ENCODE measurements around the gene TPO.

TPO gene

GRCh38 chr2:1584691-1585485 is 171.6 kb downstream of the TPO start:
- H3K9ac ChIP-seq (ENCODE audit: low read length): no peak overlapping the region
- H2BK12ac ChIP-seq (ENCODE audit: low read length): no peak overlapping the region
- H3K4me1 ChIP-seq (ENCODE audit: control insufficient read depth in 1 of 2, insufficient read depth in 2 of 2, low read length in 2 of 2): peaks cover 4 to 9% of the 10 kb centered on the region in 2 experiments
- no peak overlapping the region for H3K4me3 ChIP-seq (ENCODE audit: low read depth, low read length)
- no peak overlapping the region for H4K8ac ChIP-seq (ENCODE audit: low read depth, low read length)
- no peak overlapping the region for H3K14ac ChIP-seq (ENCODE audit: low read length)
- H3K23ac ChIP-seq (ENCODE audit: low read length): no peak overlapping the region
- H2AK5ac ChIP-seq (ENCODE audit: low read length): no peak overlapping the region
- H3K18ac ChIP-seq (ENCODE audit: low read length): no peak overlapping the region
- H3K27ac ChIP-seq (ENCODE audit: low read depth, low read length): no peak overlapping the region
- no peaks in the 10 kb centered on the region for H3K79me2 ChIP-seq (ENCODE audit: control insufficient read depth, insufficient read depth, low read length, poor library complexity)
- no peak overlapping the region for H2AFZ ChIP-seq (ENCODE audit: insufficient read depth, low read length, poor library complexity)
- no peak overlapping the region for H3K4me2 ChIP-seq (ENCODE audit: low read length)
- WGBS (ENCODE audit: extremely low coverage, insufficient coverage, insufficient read length): no CpG with 5 or more reads among the region's 18 CpGs
- no peaks in the 10 kb centered on the region for H3K36me3 ChIP-seq (ENCODE audit: control insufficient read depth in 1 of 2, insufficient read depth in 2 of 2, low read length in 2 of 2)
- no peak overlapping the region for H4K91ac ChIP-seq (ENCODE audit: low read depth, low read length)
- no peaks in the 10 kb centered on the region for H3K27me3 ChIP-seq (ENCODE audit: insufficient read depth, low read length)
- H3K4ac ChIP-seq (ENCODE audit: low read depth, low read length): no peak overlapping the region
- DNase-seq: no peak
- H3K9me3 ChIP-seq (ENCODE audit: insufficient read depth, low read depth, low read length): peaks cover 4% of the 10 kb centered on the region
- no peak overlapping the region for H2BK5ac ChIP-seq (ENCODE audit: low read depth, low read length, poor library complexity)
- no peaks in the 10 kb centered on the region for H3K79me1 ChIP-seq (ENCODE audit: low read length)
- no peak overlapping the region for H4K12ac ChIP-seq (ENCODE audit: low read depth, low read length)
- H2BK120ac ChIP-seq (ENCODE audit: insufficient read depth, low read length, poor library complexity): no peak overlapping the region

- no peak overlapping the region for H2BK120ac ChIP-seq (ENCODE audit: insufficient read depth, low read length, poor library complexity)
- H3K79me2 ChIP-seq (ENCODE audit: control insufficient read depth, insufficient read depth, low read length, poor library complexity): peaks cover 1% of the 10 kb centered on the region
Measured at GRCh38 chr2:1585635-1586034, 172.4 kb downstream of the TPO start.

GRCh38 chr2:1586251-1586922 is 173.1 kb downstream of the TPO start:
- no peak overlapping the region for H3K23ac ChIP-seq (ENCODE audit: low read length)
- no peak overlapping the region for H4K8ac ChIP-seq (ENCODE audit: low read depth, low read length)
- no peak overlapping the region for H3K9ac ChIP-seq (ENCODE audit: low read length)
- no peak overlapping the region for H3K27ac ChIP-seq (ENCODE audit: low read depth, low read length)
- H4K91ac ChIP-seq (ENCODE audit: low read depth, low read length): no peak overlapping the region
- no peaks in the 10 kb centered on the region for H3K27me3 ChIP-seq (ENCODE audit: insufficient read depth, low read length)
- no peaks in the 10 kb centered on the region for H3K36me3 ChIP-seq (ENCODE audit: control insufficient read depth in 1 of 2, insufficient read depth in 2 of 2, low read length in 2 of 2)
- no peak overlapping the region for H2BK5ac ChIP-seq (ENCODE audit: low read depth, low read length, poor library complexity)
- no peak overlapping the region for H3K14ac ChIP-seq (ENCODE audit: low read length)
- no peak overlapping the region for H3K4me2 ChIP-seq (ENCODE audit: low read length)
- peaks cover 2% of the 10 kb centered on the region for H3K79me2 ChIP-seq (ENCODE audit: control insufficient read depth, insufficient read depth, low read length, poor library complexity)
- H2BK12ac ChIP-seq (ENCODE audit: low read length): no peak overlapping the region
- H3K9me3 ChIP-seq (ENCODE audit: insufficient read depth, low read depth, low read length): peaks cover 5% of the 10 kb centered on the region
- whole genome bisulfite sequencing (ENCODE audit: extremely low coverage, insufficient coverage, insufficient read length): no CpG with 5 or more reads among the region's 14 CpGs
- H2AK5ac ChIP-seq (ENCODE audit: low read length): no peak overlapping the region
- H3K4ac ChIP-seq (ENCODE audit: low read depth, low read length): no peak overlapping the region
- no peak overlapping the region for H2BK120ac ChIP-seq (ENCODE audit: insufficient read depth, low read length, poor library complexity)
- no peak overlapping the region for H4K12ac ChIP-seq (ENCODE audit: low read depth, low read length)
- H2AFZ ChIP-seq (ENCODE audit: insufficient read depth, low read length, poor library complexity): no peak overlapping the region
- peak overlapping the region; percentile 13 for H3K4me3 ChIP-seq (ENCODE audit: low read depth, low read length)
- no peak for DNase-seq
- peaks cover 3% of the 10 kb centered on the region for H3K79me1 ChIP-seq (ENCODE audit: low read length)
- H3K18ac ChIP-seq (ENCODE audit: low read length): no peak overlapping the region
- peaks cover 13 to 17% of the 10 kb centered on the region in 2 experiments for H3K4me1 ChIP-seq (ENCODE audit: control insufficient read depth in 1 of 2, insufficient read depth in 2 of 2, low read length in 2 of 2)

More at GRCh38 chr2:1585635-1586034, 172.4 kb downstream of the TPO start:
- no peak overlapping the region for H3K14ac ChIP-seq (ENCODE audit: low read length)
- H3K79me1 ChIP-seq (ENCODE audit: low read length): peaks cover 2% of the 10 kb centered on the region
- H3K4me2 ChIP-seq (ENCODE audit: low read length): no peak overlapping the region
- no peak overlapping the region for H4K8ac ChIP-seq (ENCODE audit: low read depth, low read length)
- H3K27ac ChIP-seq (ENCODE audit: low read depth, low read length): no peak overlapping the region
- H3K4ac ChIP-seq (ENCODE audit: low read depth, low read length): no peak overlapping the region
- no peaks in the 10 kb centered on the region for H3K36me3 ChIP-seq (ENCODE audit: control insufficient read depth in 1 of 2, insufficient read depth in 2 of 2, low read length in 2 of 2)
- DNase-seq: no peak
- H3K4me3 ChIP-seq (ENCODE audit: low read depth, low read length): no peak overlapping the region
- no peak overlapping the region for H2BK12ac ChIP-seq (ENCODE audit: low read length)
- no peaks in the 10 kb centered on the region for H3K27me3 ChIP-seq (ENCODE audit: insufficient read depth, low read length)
- H2AFZ ChIP-seq (ENCODE audit: insufficient read depth, low read length, poor library complexity): no peak overlapping the region
- no peak overlapping the region for H3K9ac ChIP-seq (ENCODE audit: low read length)
- no peak overlapping the region for H4K91ac ChIP-seq (ENCODE audit: low read depth, low read length)
- no peak overlapping the region for H2AK5ac ChIP-seq (ENCODE audit: low read length)
- WGBS (ENCODE audit: extremely low coverage, insufficient coverage, insufficient read length): no CpG with 5 or more reads among the region's 17 CpGs
- H2BK5ac ChIP-seq (ENCODE audit: low read depth, low read length, poor library complexity): no peak overlapping the region
- peaks cover 6 to 10% of the 10 kb centered on the region in 2 experiments for H3K4me1 ChIP-seq (ENCODE audit: control insufficient read depth in 1 of 2, insufficient read depth in 2 of 2, low read length in 2 of 2)
- H3K18ac ChIP-seq (ENCODE audit: low read length): no peak overlapping the region
- no peak overlapping the region for H4K12ac ChIP-seq (ENCODE audit: low read depth, low read length)
- H3K9me3 ChIP-seq (ENCODE audit: insufficient read depth, low read depth, low read length): peaks cover 4% of the 10 kb centered on the region
- no peak overlapping the region for H3K23ac ChIP-seq (ENCODE audit: low read length)

- H3K23ac ChIP-seq (ENCODE audit: low read length): no peak overlapping the region
- no peaks in the 10 kb centered on the region for H3K27me3 ChIP-seq (ENCODE audit: insufficient read depth, low read length)
- H2AFZ ChIP-seq (ENCODE audit: insufficient read depth, low read length, poor library complexity): no peak overlapping the region
- H3K9me3 ChIP-seq (ENCODE audit: insufficient read depth, low read depth, low read length): peaks cover 6% of the 10 kb centered on the region
- no peak overlapping the region for H2BK120ac ChIP-seq (ENCODE audit: insufficient read depth, low read length, poor library complexity)
- H2BK5ac ChIP-seq (ENCODE audit: low read depth, low read length, poor library complexity): no peak overlapping the region
- peaks cover 19 to 20% of the 10 kb centered on the region in 2 experiments for H3K4me1 ChIP-seq (ENCODE audit: control insufficient read depth in 1 of 2, insufficient read depth in 2 of 2, low read length in 2 of 2)
- H3K14ac ChIP-seq (ENCODE audit: low read length): no peak overlapping the region
- H3K4me3 ChIP-seq (ENCODE audit: low read depth, low read length): no peak overlapping the region
- H3K18ac ChIP-seq (ENCODE audit: low read length): no peak overlapping the region
- no peak overlapping the region for H2AK5ac ChIP-seq (ENCODE audit: low read length)
- no peak overlapping the region for H3K4me2 ChIP-seq (ENCODE audit: low read length)
- no CpG with 5 or more reads among the region's 17 CpGs for WGBS (ENCODE audit: extremely low coverage, insufficient coverage, insufficient read length)
- DNase-seq: no peak
- peaks cover 3% of the 10 kb centered on the region for H3K79me1 ChIP-seq (ENCODE audit: low read length)
- H3K79me2 ChIP-seq (ENCODE audit: control insufficient read depth, insufficient read depth, low read length, poor library complexity): peaks cover 2% of the 10 kb centered on the region
- H4K91ac ChIP-seq (ENCODE audit: low read depth, low read length): no peak overlapping the region
- no peak overlapping the region for H3K4ac ChIP-seq (ENCODE audit: low read depth, low read length)
- H3K27ac ChIP-seq (ENCODE audit: low read depth, low read length): no peak overlapping the region
- no peak overlapping the region for H4K8ac ChIP-seq (ENCODE audit: low read depth, low read length)
- H4K12ac ChIP-seq (ENCODE audit: low read depth, low read length): no peak overlapping the region
- no peaks in the 10 kb centered on the region for H3K36me3 ChIP-seq (ENCODE audit: control insufficient read depth in 1 of 2, insufficient read depth in 2 of 2, low read length in 2 of 2)
- H2BK12ac ChIP-seq (ENCODE audit: low read length): no peak overlapping the region
- no peak overlapping the region for H3K9ac ChIP-seq (ENCODE audit: low read length)
Measured at GRCh38 chr2:1586923-1587840, 173.9 kb downstream of the TPO start.
